Stimulated activated CD8-positive, alpha-beta memory T cell treated with anti-CD3 and anti-CD28 coated beads, Interleukin-7, amount 100 ng/mL, for 4 hours (primary cell): ENCODE results near the gene FSCN2.

Experiments used
- DNase-seq, 2 donors: peaks; one replicate each; pipeline ENCODE4 v3.0.0-alpha.2; 2020; ENCODE audit warnings: low read depth in 2 of 2

The FSCN2 gene

GRCh38 chr17:81527591-81528383 is at the start of gene FSCN2:
TSS of gene FSCN2 (plus strand) at chr17:81528377. CDS start at chr17:81528532, 155 bp downstream.
- no peak for DNase-seq

- DNase-seq: no peak
These were observed 48.8 kb upstream of the FSCN2 start for GRCh38 chr17:81479175-81480071.

- no peak for DNase-seq
These were observed 47.8 kb upstream of the FSCN2 start for GRCh38 chr17:81480140-81481072.

GRCh38 chr17:81481073-81481799 is 46.9 kb upstream of the FSCN2 start:
- DNase-seq: peak; percentile 28 to 67

GRCh38 chr17:81481815-81482505 is 46.2 kb upstream of the FSCN2 start:
- DNase-seq: no peak

GRCh38 chr17:81482673-81483072 is 45.5 kb upstream of the FSCN2 start:
- DNase-seq: no peak

- DNase-seq: no peak
These were observed 44.9 kb upstream of the FSCN2 start for GRCh38 chr17:81483085-81483861.

- no peak for DNase-seq
These were observed 44.3 kb upstream of the FSCN2 start for GRCh38 chr17:81483862-81484194.

GRCh38 chr17:81484195-81484979 is 43.8 kb upstream of the FSCN2 start:
- DNase-seq: peak; percentile 64 to 80

- no peak for DNase-seq
These were observed 41.9 kb upstream of the FSCN2 start for GRCh38 chr17:81486199-81486810.

- no peak for DNase-seq
These were observed 41.1 kb upstream of the FSCN2 start for GRCh38 chr17:81487089-81487486.

- DNase-seq: peak; percentile 19 to 77
These were observed 40.5 kb upstream of the FSCN2 start for GRCh38 chr17:81487487-81488275.

- DNase-seq: no peak
These were observed 39.8 kb upstream of the FSCN2 start for GRCh38 chr17:81488276-81488860.

- no peak for DNase-seq
These were observed 38.9 kb upstream of the FSCN2 start for GRCh38 chr17:81489012-81489997.

- DNase-seq: no peak
These were observed 37.9 kb upstream of the FSCN2 start for GRCh38 chr17:81489998-81490992.
